ENCODE data around the gene MAGED4. TPM values are rescaled to one million over a fixed set of nuclear protein-coding genes. Genes with fewer than 3 reads are reported as not detected.
"Not testable (repeated sequence)": the region's sequence is repeated elsewhere in the genome, so short reads cannot be mapped to it uniquely, and the experiment has no call there.

Gene MAGED4, protein sequence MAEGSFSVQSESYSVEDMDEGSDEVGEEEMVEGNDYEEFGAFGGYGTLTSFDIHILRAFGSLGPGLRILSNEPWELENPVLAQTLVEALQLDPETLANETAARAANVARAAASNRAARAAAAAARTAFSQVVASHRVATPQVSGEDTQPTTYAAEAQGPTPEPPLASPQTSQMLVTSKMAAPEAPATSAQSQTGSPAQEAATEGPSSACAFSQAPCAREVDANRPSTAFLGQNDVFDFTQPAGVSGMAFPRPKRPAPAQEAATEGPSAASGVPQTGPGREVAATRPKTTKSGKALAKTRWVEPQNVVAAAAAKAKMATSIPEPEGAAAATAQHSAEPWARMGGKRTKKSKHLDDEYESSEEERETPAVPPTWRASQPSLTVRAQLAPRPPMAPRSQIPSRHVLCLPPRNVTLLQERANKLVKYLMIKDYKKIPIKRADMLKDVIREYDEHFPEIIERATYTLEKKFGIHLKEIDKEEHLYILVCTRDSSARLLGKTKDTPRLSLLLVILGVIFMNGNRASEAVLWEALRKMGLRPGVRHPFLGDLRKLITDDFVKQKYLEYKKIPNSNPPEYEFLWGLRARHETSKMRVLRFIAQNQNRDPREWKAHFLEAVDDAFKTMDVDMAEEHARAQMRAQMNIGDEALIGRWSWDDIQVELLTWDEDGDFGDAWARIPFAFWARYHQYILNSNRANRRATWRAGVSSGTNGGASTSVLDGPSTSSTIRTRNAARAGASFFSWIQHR
- total RNA-seq (2021) = not detected in 2 replicates
- not detected for Bru-seq, nascent RNA
- not detected for BruChase-seq, experiment 1, labeled RNA remaining after a 2-hour chase
- not detected for BruChase-seq, experiment 2, labeled RNA remaining after a 6-hour chase
- long read RNA-seq = 0 reads

DNA sequence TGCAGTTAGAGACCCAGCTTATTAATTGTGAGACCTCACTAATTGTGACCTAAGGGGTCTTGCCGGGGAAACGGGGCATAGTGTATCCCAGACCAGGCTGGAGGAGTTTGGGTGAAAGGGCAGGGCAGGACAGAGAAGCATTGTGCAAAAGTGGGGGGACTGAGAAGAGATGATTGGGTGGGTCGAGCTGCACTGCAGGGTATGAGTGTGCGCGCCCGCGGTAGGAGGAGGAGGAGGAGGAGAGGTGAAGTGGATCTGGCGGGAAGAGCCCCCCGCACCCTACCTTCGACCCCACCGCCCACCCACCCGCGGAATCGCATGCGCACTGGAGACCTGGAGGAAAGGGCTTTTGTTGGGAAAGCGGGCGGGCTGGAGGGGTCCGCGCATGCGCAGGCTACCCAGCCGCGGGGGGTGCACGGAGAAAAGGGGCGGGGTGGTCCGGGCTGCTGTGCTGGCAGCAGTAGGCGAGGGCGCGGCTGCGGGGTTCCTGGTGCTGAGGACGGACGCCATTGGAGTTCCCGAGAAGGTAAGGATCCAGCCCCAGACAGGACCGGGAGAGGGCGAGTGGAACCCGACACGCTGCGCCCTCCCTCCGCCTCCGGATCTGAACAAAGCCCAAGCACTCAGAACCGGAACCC, at the start of gene MAGED4:
TSS of gene MAGED4 (plus strand) at position 449 of the 638 bp plus-strand sequence. CDS start 1,035 bp downstream, outside the sequence.
- H3K4me3 ChIP-seq; CTCF ChIA-PET; BruUV-seq (replicated peaks); H3F3A ChIP-seq (ENCODE audit: insufficient read depth, low read depth); H3K9me2 ChIP-seq (ENCODE audit: insufficient read depth); H3K79me2 ChIP-seq (ENCODE audit: low read depth); H3K27ac ChIP-seq; H3K27me3 ChIP-seq (ENCODE audit: insufficient read depth, low read depth); DNase-seq; H3K4me2 ChIP-seq; H4K20me1 ChIP-seq (ENCODE audit: insufficient read depth); intact Hi-C loops (cut with micrococcal nuclease; ENCODE audit: unreplicated experiment); H2AFZ ChIP-seq; POLR2A ChIA-PET (ENCODE audit: unreplicated experiment); H3K4me1 ChIP-seq (replicated peaks; ENCODE audit: insufficient read depth); H3K9me3 ChIP-seq (ENCODE audit: insufficient read depth, low read depth); H3K36me3 ChIP-seq (ENCODE audit: low read depth): not testable (repeated sequence)

DNA sequence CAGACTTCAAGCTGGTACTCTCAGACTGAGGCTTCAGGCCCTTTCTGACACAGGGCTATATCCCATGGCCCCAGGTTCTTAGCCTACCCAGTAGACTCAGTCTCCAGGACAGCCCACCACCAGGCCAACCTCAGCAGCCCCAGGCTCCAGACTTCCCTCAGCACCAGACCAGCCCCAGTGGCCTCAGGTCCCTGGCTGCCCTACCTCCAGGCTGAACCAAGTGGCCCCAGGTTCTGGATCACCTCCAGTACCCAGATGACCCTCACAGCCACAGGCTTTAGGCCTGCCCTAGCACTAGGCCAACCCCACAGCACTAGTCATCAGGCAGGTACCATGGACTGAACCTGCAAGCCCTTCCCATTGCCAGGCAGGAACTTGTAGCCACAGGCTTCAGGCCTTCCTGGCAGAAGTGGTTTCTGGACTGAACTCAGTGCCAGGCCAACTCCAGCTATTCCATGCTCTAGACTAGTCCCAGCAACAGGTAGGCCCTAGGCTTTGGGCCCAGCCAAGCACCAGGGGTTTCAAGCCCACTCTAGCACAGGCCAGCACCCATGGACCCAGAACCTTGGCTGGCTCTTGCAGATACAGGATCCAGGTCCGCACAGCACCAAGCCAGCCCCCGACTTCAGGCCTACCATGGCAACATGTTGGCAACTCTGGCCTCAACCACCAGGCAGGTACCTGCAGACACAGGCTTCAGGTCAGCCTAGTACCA, 45.7 kb upstream of the MAGED4 start:
- Histone ChIP-seq H3K9me2 (ENCODE audit: insufficient read depth) (no peaks in the 10 kb centered on the region), H3K4me2 (no peak overlapping the region), H2AFZ (no peak overlapping the region), H3K36me3 (ENCODE audit: low read depth) (no peaks in the 10 kb centered on the region), H3K27me3 (ENCODE audit: insufficient read depth, low read depth) (no peaks in the 10 kb centered on the region), H3K9me3 (ENCODE audit: insufficient read depth, low read depth) (no peaks in the 10 kb centered on the region), H3K4me3 (no peak overlapping the region), H3K79me2 (ENCODE audit: low read depth) (no peaks in the 10 kb centered on the region), H3K27ac (no peak overlapping the region), H4K20me1 (ENCODE audit: insufficient read depth) (no peaks in the 10 kb centered on the region), H3K4me1 (replicated peaks; ENCODE audit: insufficient read depth) (no peaks in the 10 kb centered on the region), H3F3A (ENCODE audit: insufficient read depth, low read depth) (no peaks in the 10 kb centered on the region)
- DNase-seq = no peak
- no peak for TF ChIP-seq EZH2 (IDR thresholded peaks at IDR 0.05; ENCODE audit: low read depth)
- TF ChIP-seq, protein P1, sequence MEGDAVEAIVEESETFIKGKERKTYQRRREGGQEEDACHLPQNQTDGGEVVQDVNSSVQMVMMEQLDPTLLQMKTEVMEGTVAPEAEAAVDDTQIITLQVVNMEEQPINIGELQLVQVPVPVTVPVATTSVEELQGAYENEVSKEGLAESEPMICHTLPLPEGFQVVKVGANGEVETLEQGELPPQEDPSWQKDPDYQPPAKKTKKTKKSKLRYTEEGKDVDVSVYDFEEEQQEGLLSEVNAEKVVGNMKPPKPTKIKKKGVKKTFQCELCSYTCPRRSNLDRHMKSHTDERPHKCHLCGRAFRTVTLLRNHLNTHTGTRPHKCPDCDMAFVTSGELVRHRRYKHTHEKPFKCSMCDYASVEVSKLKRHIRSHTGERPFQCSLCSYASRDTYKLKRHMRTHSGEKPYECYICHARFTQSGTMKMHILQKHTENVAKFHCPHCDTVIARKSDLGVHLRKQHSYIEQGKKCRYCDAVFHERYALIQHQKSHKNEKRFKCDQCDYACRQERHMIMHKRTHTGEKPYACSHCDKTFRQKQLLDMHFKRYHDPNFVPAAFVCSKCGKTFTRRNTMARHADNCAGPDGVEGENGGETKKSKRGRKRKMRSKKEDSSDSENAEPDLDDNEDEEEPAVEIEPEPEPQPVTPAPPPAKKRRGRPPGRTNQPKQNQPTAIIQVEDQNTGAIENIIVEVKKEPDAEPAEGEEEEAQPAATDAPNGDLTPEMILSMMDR (conservative IDR thresholded peaks at IDR 0.05) = no peak
- POLR2A ChIA-PET (ENCODE audit: unreplicated experiment) = no interaction called here
- intact Hi-C loops (cut with micrococcal nuclease; ENCODE audit: unreplicated experiment) = no loop called here
- CTCF ChIA-PET = no interaction called here
- no TSS peak for BruUV-seq (replicated peaks)

DNA sequence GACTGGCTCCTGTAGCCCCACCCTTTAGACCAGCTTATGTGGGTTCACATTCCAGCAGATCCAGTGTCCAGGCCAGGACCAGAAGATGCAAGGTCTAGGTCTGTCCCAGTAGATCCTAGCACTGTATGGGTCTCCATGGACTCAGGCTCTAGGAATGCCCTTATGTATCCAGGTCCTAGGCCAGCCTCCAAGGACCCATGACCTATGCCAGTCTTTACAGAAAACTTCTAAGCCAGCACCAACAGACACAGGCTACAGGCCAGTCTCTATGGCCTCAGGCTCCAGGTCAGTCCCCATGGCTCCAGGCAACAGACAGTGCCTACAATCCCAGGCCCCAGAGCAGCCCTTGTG, 45.2 kb upstream of the MAGED4 start:
- Histone ChIP-seq H3K36me3 (ENCODE audit: low read depth) (no peaks in the 10 kb centered on the region), H3K9me2 (ENCODE audit: insufficient read depth) (no peaks in the 10 kb centered on the region), H2AFZ (no peak overlapping the region), H3K27me3 (ENCODE audit: insufficient read depth, low read depth) (no peaks in the 10 kb centered on the region), H3K27ac (no peak overlapping the region), H4K20me1 (ENCODE audit: insufficient read depth) (no peaks in the 10 kb centered on the region), H3K79me2 (ENCODE audit: low read depth) (no peaks in the 10 kb centered on the region), H3K4me1 (replicated peaks; ENCODE audit: insufficient read depth) (no peaks in the 10 kb centered on the region), H3K4me2 (no peak overlapping the region), H3K9me3 (ENCODE audit: insufficient read depth, low read depth) (no peaks in the 10 kb centered on the region), H3F3A (ENCODE audit: insufficient read depth, low read depth) (no peaks in the 10 kb centered on the region), H3K4me3 (no peak overlapping the region)
- intact Hi-C loops (cut with micrococcal nuclease; ENCODE audit: unreplicated experiment) = no loop called here
- no peak for DNase-seq
- ChIA-PET POLR2A (ENCODE audit: unreplicated experiment) (no interaction called here), CTCF (no interaction called here)
- BruUV-seq (replicated peaks) = no TSS peak
- TF ChIP-seq, protein P1 (conservative IDR thresholded peaks at IDR 0.05) = no peak
- TF ChIP-seq EZH2 (IDR thresholded peaks at IDR 0.05; ENCODE audit: low read depth) = no peak
